Measurements from ENCODE around the gene KIF23. TPM values are rescaled to one million over a fixed set of nuclear protein-coding genes. Genes with fewer than 3 reads are reported as not detected.

KIF23 gene
- total RNA-seq, 1 experiment from 2014 or later: 83.7 TPM

DNA sequence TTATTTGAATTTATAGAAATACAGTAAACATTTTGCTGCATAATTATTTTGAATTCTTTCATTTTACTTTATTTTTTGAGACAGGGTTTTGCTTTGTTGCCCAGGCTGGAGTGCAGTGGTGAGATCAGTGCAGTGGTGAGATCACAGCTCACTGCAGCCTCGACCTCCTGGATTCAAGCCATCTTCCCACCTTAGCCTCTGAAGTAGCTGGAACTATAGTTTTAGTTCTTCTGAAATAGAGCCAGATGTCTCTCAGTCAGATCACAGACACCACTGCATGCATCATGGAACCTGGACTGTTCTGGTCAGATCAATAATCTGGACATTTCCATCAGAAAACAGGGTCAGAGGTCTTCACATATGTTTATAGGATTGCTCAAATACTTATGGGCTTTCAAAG lies 46.3 kb downstream of the KIF23 start:
- intact Hi-C loops (cut with micrococcal nuclease): no loop called here
- Histone ChIP-seq H3K27ac (ENCODE audit: low read depth, low read length) (no peak overlapping the region), H4K20me1 (ENCODE audit: insufficient read depth) (peaks cover 10% of the 10 kb centered on the region; the same call in 1 of the 2 replicates), H3K4me2 (ENCODE audit: low read length) (no peak overlapping the region), H3K27me3 (ENCODE audit: insufficient read depth, low read length) (no peaks in the 10 kb centered on the region), H3K79me2 (ENCODE audit: insufficient read depth, low read length) (peaks cover 7% of the 10 kb centered on the region; the same call in 1 of the 2 replicates), H3K9me3 (ENCODE audit: control insufficient read depth in 1 of 2, insufficient read depth in 1 of 2, low read depth in 1 of 2, low read length in 2 of 2) (no peaks in the 10 kb centered on the region), H3K4me3 (replicated peaks in 1 of 2; ENCODE audit: low read depth in 1 of 2, low read length in 2 of 2) (no peak overlapping the region), H3K36me3 (ENCODE audit: control insufficient read depth in 1 of 2, insufficient read depth in 2 of 2, low read length in 2 of 2) (peaks cover 8 to 13% of the 10 kb centered on the region in 2 experiments; a peak in 3 of 4 replicates), H3K4me1 (ENCODE audit: control insufficient read depth in 1 of 2, insufficient read depth in 2 of 2, low read length in 2 of 2) (peaks cover 10 to 23% of the 10 kb centered on the region in 2 experiments), H3K9me2 (ENCODE audit: insufficient read depth) (no peaks in the 10 kb centered on the region), H3K9ac (ENCODE audit: low read length) (no peak overlapping the region), H2AFZ (ENCODE audit: low read depth, low read length, poor library complexity, severe bottlenecking) (no peak overlapping the region)
- ATAC-seq: no peak
- no TSS peak for BruUV-seq (replicated peaks)
- CTCF ChIA-PET: interaction anchor here (0.6 to 0.7 kb wide), 2 partner anchors 31 to 634 kb away, joined by 3 read pairs; no protein-coding TSS in a partner anchor
- POLR2A ChIA-PET: no interaction called here
- no peak for DNase-seq (ENCODE audit: low read depth, low spot score)
- TF ChIP-seq RAD21 (IDR thresholded peaks at IDR 0.05; ENCODE audit: low read depth): no peak
- TF ChIP-seq, protein P1, sequence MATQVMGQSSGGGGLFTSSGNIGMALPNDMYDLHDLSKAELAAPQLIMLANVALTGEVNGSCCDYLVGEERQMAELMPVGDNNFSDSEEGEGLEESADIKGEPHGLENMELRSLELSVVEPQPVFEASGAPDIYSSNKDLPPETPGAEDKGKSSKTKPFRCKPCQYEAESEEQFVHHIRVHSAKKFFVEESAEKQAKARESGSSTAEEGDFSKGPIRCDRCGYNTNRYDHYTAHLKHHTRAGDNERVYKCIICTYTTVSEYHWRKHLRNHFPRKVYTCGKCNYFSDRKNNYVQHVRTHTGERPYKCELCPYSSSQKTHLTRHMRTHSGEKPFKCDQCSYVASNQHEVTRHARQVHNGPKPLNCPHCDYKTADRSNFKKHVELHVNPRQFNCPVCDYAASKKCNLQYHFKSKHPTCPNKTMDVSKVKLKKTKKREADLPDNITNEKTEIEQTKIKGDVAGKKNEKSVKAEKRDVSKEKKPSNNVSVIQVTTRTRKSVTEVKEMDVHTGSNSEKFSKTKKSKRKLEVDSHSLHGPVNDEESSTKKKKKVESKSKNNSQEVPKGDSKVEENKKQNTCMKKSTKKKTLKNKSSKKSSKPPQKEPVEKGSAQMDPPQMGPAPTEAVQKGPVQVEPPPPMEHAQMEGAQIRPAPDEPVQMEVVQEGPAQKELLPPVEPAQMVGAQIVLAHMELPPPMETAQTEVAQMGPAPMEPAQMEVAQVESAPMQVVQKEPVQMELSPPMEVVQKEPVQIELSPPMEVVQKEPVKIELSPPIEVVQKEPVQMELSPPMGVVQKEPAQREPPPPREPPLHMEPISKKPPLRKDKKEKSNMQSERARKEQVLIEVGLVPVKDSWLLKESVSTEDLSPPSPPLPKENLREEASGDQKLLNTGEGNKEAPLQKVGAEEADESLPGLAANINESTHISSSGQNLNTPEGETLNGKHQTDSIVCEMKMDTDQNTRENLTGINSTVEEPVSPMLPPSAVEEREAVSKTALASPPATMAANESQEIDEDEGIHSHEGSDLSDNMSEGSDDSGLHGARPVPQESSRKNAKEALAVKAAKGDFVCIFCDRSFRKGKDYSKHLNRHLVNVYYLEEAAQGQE (IDR thresholded peaks at IDR 0.05; ENCODE audit: low read depth): no peak
- RAD21 ChIA-PET (ENCODE audit: low non-redundant PET in 1 of 2, low total read pairs in 2 of 2, uncharacterized antibody in 2 of 2, unreplicated experiment in 2 of 2): no interaction called here

- DNase-seq (ENCODE audit: low read depth, low spot score) (no peak), ATAC-seq (peak; percentile 9)
- no peaks in the 10 kb centered on the region for H3K79me2 ChIP-seq (ENCODE audit: insufficient read depth, low read length)
- ChIA-PET POLR2A (interaction anchor here (1.3 to 2.7 kb wide), 2 partner anchors 9 to 636 kb away, joined by 4 to 43 read pairs; partner anchors contain the start of genes RPLP1 and TLE3), CTCF (interaction anchor here (0.7 to 1.9 kb wide), 13 partner anchors 9 to 1260 kb away, joined by 3 to 15 read pairs (median 4); partner anchors contain the start of gene RPLP1), RAD21 (ENCODE audit: low non-redundant PET in 1 of 2, low total read pairs in 2 of 2, uncharacterized antibody in 2 of 2, unreplicated experiment in 2 of 2) (no interaction called here)
- peak overlapping the region; percentile 55 to 66 for H3K4me3 ChIP-seq (replicated peaks in 1 of 2; ENCODE audit: low read depth in 1 of 2, low read length in 2 of 2)
- no peaks in the 10 kb centered on the region for H3K27me3 ChIP-seq (ENCODE audit: insufficient read depth, low read length)
- peak overlapping the region; percentile 80 for H3K9ac ChIP-seq (ENCODE audit: low read length)
- TSS peak; percentile 77 for BruUV-seq (replicated peaks)
- H2AFZ ChIP-seq (ENCODE audit: low read depth, low read length, poor library complexity, severe bottlenecking): no peak overlapping the region
- peaks cover 10 to 34% of the 10 kb centered on the region in 2 experiments for H3K4me1 ChIP-seq (ENCODE audit: control insufficient read depth in 1 of 2, insufficient read depth in 2 of 2, low read length in 2 of 2)
- no peaks in the 10 kb centered on the region for H4K20me1 ChIP-seq (ENCODE audit: insufficient read depth)
- peak overlapping the region; percentile 88 for H3K4me2 ChIP-seq (ENCODE audit: low read length)
- peak overlapping the region; percentile 75; the same call in 1 of the 2 replicates for H3K27ac ChIP-seq (ENCODE audit: low read depth, low read length)
- H3K9me2 ChIP-seq (ENCODE audit: insufficient read depth): no peaks in the 10 kb centered on the region
- no peaks in the 10 kb centered on the region for H3K36me3 ChIP-seq (ENCODE audit: control insufficient read depth in 1 of 2, insufficient read depth in 2 of 2, low read length in 2 of 2)
- H3K9me3 ChIP-seq (ENCODE audit: control insufficient read depth in 1 of 2, insufficient read depth in 1 of 2, low read depth in 1 of 2, low read length in 2 of 2): no peaks in the 10 kb centered on the region
- intact Hi-C loops (cut with micrococcal nuclease): no loop called here
- TF ChIP-seq JUND (IDR thresholded peaks at IDR 0.05): no peak
- TF ChIP-seq ZBTB33 (IDR thresholded peaks at IDR 0.05; ENCODE audit: extremely low read depth, insufficient replicate concordance, low read length): no peak
- TF ChIP-seq POLR2A (IDR thresholded peaks at IDR 0.05; ENCODE audit: borderline replicate concordance, extremely low read depth, insufficient read depth, insufficient read length): no peak
- TF ChIP-seq EGR1 (IDR thresholded peaks at IDR 0.05; ENCODE audit: low read depth): no peak
- no peak for TF ChIP-seq RAD21 (IDR thresholded peaks at IDR 0.05; ENCODE audit: low read depth)
- no peak for TF ChIP-seq SRF (IDR thresholded peaks at IDR 0.05; ENCODE audit: low read depth)
- TF ChIP-seq TCF7L2 (IDR thresholded peaks at IDR 0.05; ENCODE audit: borderline replicate concordance, extremely low read depth, insufficient read depth, insufficient read length): no peak
- TF ChIP-seq MAX (IDR thresholded peaks at IDR 0.05): no peak
- no peak for TF ChIP-seq EZH2 (IDR thresholded peaks at IDR 0.05)
- TF ChIP-seq ZFX (IDR thresholded peaks at IDR 0.05): no peak
- TF ChIP-seq, protein P2, sequence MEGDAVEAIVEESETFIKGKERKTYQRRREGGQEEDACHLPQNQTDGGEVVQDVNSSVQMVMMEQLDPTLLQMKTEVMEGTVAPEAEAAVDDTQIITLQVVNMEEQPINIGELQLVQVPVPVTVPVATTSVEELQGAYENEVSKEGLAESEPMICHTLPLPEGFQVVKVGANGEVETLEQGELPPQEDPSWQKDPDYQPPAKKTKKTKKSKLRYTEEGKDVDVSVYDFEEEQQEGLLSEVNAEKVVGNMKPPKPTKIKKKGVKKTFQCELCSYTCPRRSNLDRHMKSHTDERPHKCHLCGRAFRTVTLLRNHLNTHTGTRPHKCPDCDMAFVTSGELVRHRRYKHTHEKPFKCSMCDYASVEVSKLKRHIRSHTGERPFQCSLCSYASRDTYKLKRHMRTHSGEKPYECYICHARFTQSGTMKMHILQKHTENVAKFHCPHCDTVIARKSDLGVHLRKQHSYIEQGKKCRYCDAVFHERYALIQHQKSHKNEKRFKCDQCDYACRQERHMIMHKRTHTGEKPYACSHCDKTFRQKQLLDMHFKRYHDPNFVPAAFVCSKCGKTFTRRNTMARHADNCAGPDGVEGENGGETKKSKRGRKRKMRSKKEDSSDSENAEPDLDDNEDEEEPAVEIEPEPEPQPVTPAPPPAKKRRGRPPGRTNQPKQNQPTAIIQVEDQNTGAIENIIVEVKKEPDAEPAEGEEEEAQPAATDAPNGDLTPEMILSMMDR (IDR thresholded peaks at IDR 0.05 in 2 of 3, conservative IDR thresholded peaks at IDR 0.05 in 1 of 3; ENCODE audit: borderline replicate concordance in 1 of 3, insufficient read depth in 1 of 3, low read depth in 2 of 3, low read length in 2 of 3): no peak
Measured at GRCh38 chr15:69462030-69462492, 47.9 kb downstream of the KIF23 start.

Data from HCT116 (cell line).